ENCODE data around the gene TTC12.

GRCh38 chr11:113415343-113415742, 101.0 kb downstream of the TTC12 start:
- TF ChIP-seq RAD21 (conservative IDR thresholded peaks at IDR 0.05), result no peak
- no peak for TF ChIP-seq REST (IDR thresholded peaks at IDR 0.05; ENCODE audit: borderline replicate concordance)
- TF ChIP-seq SMC3 (conservative IDR thresholded peaks at IDR 0.05; ENCODE audit: poor library complexity), result no peak
- TF ChIP-seq, protein P1, sequence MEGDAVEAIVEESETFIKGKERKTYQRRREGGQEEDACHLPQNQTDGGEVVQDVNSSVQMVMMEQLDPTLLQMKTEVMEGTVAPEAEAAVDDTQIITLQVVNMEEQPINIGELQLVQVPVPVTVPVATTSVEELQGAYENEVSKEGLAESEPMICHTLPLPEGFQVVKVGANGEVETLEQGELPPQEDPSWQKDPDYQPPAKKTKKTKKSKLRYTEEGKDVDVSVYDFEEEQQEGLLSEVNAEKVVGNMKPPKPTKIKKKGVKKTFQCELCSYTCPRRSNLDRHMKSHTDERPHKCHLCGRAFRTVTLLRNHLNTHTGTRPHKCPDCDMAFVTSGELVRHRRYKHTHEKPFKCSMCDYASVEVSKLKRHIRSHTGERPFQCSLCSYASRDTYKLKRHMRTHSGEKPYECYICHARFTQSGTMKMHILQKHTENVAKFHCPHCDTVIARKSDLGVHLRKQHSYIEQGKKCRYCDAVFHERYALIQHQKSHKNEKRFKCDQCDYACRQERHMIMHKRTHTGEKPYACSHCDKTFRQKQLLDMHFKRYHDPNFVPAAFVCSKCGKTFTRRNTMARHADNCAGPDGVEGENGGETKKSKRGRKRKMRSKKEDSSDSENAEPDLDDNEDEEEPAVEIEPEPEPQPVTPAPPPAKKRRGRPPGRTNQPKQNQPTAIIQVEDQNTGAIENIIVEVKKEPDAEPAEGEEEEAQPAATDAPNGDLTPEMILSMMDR (IDR thresholded peaks at IDR 0.05; ENCODE audit: poor library complexity, severe bottlenecking), result no peak
- no peak for TF ChIP-seq POLR2AphosphoS5 (IDR thresholded peaks at IDR 0.05)
- no peak for TF ChIP-seq TAF1 (IDR thresholded peaks at IDR 0.05; ENCODE audit: low read depth)
